Left lobe of liver (tissue), 1 donor: ENCODE results near the gene CFAP53. TPM values are rescaled to one million over a fixed set of nuclear protein-coding genes. Genes with fewer than 3 reads are reported as not detected.

Experiments used
- total RNA-seq: library from RNA; stranded (reverse); gene quantifications from one replicate; pipeline ENCODE4 v1.2.1, GENCODE V29; 2021
- donor health status: DM: no; HTN: yes; CAD: no.

The CFAP53 gene
- total RNA-seq, 1 donor from 2014 or later: 0.25 TPM

Other genes with a start within 250 kb of the CFAP53 start
- 16.1 TPM for gene MYO5B, start 71.3 kb downstream of the CFAP53 start, total RNA-seq
- gene MBD1, start 15.0 kb upstream of the CFAP53 start, total RNA-seq: 33.6 TPM
- 35.1 TPM for gene CXXC1, start 21.2 kb upstream of the CFAP53 start, total RNA-seq
- gene SKA1, start 108.6 kb upstream of the CFAP53 start, total RNA-seq: 0.15 TPM